ENCODE measurements around the gene ERFL. TPM values are rescaled to one million over a fixed set of nuclear protein-coding genes. Genes with fewer than 3 reads are reported as not detected.
A peak's percentile ranks its signal among the peaks of the same experiment; 100 is the strongest.

The ERFL gene
- total and polyA plus RNA-seq, 10 donors = 0.46 to 3.0 (median 2.1) TPM

DNA sequence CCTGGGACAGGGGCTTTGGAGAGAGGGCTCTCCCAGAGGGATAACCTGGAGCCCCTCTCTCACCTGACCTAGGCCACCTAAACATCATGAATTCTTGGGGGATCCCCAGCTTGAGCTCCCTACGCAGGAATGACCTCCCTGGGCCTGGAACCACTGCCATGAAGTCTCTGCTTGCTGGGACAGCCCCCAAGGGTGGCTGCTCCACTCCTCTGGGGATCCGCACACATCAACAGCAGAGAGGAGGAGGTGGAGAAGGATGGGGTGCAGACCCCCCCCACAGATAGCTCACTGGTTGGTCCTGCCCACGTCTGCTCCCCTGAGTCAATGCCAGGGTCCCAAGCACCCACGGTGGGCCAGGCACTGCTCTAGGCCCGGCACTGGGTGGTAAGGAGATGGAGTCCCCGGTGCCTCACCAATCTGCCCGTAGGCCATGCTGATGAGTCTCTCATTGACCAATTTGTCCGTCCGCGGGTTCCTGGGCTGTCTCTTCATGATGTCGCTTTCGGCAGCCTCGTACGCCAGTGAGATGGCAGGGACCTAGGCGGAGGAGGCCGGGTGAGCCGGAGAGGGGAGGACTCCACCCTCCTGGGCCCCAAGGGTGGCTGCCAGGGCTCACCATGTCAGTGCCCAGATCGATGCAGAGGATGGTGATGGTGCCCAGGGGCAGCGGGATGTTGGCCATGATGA is 41.7 kb upstream of the ERFL start:
- intact Hi-C loops (cut with DNase I; ENCODE audit: low total_unique reads) = no loop called here
- TF ChIP-seq, protein P1, sequence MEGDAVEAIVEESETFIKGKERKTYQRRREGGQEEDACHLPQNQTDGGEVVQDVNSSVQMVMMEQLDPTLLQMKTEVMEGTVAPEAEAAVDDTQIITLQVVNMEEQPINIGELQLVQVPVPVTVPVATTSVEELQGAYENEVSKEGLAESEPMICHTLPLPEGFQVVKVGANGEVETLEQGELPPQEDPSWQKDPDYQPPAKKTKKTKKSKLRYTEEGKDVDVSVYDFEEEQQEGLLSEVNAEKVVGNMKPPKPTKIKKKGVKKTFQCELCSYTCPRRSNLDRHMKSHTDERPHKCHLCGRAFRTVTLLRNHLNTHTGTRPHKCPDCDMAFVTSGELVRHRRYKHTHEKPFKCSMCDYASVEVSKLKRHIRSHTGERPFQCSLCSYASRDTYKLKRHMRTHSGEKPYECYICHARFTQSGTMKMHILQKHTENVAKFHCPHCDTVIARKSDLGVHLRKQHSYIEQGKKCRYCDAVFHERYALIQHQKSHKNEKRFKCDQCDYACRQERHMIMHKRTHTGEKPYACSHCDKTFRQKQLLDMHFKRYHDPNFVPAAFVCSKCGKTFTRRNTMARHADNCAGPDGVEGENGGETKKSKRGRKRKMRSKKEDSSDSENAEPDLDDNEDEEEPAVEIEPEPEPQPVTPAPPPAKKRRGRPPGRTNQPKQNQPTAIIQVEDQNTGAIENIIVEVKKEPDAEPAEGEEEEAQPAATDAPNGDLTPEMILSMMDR (IDR thresholded peaks at IDR 0.05 in 8 of 11, conservative IDR thresholded peaks at IDR 0.05 in 3 of 11) = no peak
- TF ChIP-seq POLR2A (IDR thresholded peaks at IDR 0.05) = no peak
- TF ChIP-seq POLR2AphosphoS5 (IDR thresholded peaks at IDR 0.05) = no peak
- no peak for DNase-seq
- Histone ChIP-seq H3K27ac (no peak overlapping the region), H3K9me3 (no peaks in the 10 kb centered on the region), H3K36me3 (no peaks in the 10 kb centered on the region), H3K4me1 (no peaks in the 10 kb centered on the region), H3K27me3 (replicated peaks in 1 of 7) (peaks cover 0 to 14% (median 0%) of the 10 kb centered on the region in 7 donors), H3K4me3 (no peak overlapping the region)
- WGBS, 5 donors = 90 to 93% (median 92%) methylated on average over 16 to 19 of the region's 19 CpGs

DNA sequence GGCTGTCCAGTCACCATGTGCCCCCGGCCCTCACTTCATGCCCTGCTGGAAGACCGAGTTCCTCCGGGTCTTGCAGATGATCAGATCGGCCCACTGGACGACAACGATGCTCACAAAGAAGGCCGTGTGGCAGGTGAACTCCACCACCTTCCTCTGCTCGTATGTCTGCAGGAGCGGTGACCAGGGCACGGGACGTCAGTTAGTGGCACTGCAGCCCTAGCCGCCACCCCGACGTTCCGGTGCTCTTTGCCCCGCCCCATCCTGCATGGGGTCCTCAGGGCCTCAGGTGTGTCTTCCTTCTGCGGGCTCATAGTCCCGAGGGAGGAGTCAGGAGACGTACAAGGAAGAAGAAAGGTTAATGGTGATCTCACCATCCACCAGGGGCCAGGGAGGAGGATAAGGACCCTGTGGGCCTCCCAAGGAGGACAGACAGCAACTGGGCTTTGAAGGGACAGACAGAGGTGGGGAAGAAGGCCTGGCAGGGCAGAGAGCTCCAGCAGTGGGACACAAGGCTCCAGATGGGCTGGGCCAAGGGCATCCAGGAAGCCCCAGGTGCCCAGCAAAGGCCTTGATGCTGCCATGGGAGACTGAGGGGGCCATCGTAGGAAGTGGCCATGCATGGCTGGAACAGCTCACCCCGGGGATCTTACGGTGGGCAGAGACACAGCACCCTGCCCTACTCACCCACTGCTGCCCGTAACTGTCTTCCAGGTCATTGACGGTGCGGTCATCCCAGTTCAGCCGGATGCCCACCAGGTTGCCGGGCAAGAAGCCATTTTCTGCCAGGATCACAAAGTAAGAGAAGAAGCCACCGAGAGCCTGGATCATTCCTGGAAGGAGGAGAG is 40.7 kb upstream of the ERFL start:
- intact Hi-C loops (cut with DNase I; ENCODE audit: low total_unique reads) = no loop called here
- Histone ChIP-seq H3K27ac (no peak overlapping the region), H3K4me1 (no peaks in the 10 kb centered on the region), H3K36me3 (no peaks in the 10 kb centered on the region), H3K9me3 (no peaks in the 10 kb centered on the region), H3K4me3 (no peak overlapping the region), H3K27me3 (replicated peaks in 1 of 7) (peaks cover 0 to 14% (median 0%) of the 10 kb centered on the region in 7 donors)
- TF ChIP-seq, protein P1 (IDR thresholded peaks at IDR 0.05 in 8 of 11, conservative IDR thresholded peaks at IDR 0.05 in 3 of 11) = no peak
- no peak for TF ChIP-seq POLR2AphosphoS5 (IDR thresholded peaks at IDR 0.05)
- TF ChIP-seq POLR2A (IDR thresholded peaks at IDR 0.05) = no peak
- 84 to 92% (median 89%) methylated on average over 15 to 28 of the region's 28 CpGs for WGBS, 5 donors
- no peak for DNase-seq

DNA sequence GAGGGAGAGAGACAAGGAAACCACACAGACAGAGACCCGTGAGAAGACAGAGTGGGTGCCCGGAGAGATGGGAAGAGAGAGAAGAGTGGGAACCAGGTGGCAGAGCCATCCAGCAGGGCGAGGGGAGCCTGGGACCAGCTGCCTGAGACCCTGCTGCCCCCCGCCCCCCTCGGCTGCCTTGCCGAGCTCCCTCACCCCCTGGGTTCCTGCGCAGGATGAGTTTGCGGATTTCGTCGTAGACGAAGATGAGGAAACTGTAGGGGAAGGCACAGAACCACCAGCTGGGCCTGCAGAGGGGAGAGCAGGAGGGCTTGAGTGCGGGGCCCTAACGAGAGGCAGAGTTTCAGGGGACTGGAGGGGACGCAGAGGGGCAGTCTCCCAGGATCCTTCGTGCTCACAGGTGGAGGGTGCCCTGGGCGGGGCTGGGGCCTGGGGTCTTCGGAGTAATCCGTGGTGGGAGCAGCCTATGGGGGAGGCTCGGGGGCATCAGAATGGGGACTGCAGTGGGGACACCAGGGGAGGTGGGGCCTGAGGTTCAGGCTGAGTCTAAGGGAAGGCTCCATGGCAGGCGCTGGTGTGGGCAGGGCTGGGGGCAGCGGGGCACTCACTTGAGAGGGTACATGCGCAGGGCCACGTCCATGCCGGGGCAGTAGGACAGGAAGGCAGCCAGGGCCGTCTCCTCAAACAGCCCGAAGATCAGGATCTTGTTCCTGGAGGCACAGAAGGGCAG is 39.0 kb upstream of the ERFL start:
- intact Hi-C loops (cut with DNase I; ENCODE audit: low total_unique reads) = no loop called here
- peak; percentile 78 for DNase-seq

DNA sequence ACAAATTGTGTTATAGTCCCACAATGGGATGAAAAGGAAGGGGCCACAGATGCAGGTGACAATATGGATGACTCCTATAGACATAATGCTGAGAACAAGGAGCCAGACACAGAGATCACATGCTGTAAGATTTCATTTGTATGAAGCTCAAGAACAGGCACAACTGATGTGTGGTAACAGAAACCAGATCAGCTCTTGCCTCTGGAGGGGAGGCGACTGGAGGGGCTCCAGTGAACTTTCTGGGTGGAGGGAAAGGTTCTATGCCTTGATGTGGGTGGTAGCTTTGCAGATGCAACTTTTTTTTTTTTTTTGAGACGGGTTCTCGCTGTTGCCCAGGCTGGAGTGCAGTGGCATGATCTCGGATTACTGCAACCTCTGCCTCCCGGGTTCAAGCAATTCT is 36.9 kb upstream of the ERFL start:
- Histone ChIP-seq H3K36me3 (no peaks in the 10 kb centered on the region), H3K4me1 (no peaks in the 10 kb centered on the region), H3K4me3 (no peak overlapping the region), H3K27me3 (replicated peaks in 1 of 7) (peaks cover 0 to 14% (median 0%) of the 10 kb centered on the region in 7 donors), H3K27ac (no peak overlapping the region), H3K9me3 (no peaks in the 10 kb centered on the region)
- DNase-seq = no peak
- intact Hi-C loops (cut with DNase I; ENCODE audit: low total_unique reads) = no loop called here
- TF ChIP-seq POLR2A (IDR thresholded peaks at IDR 0.05) (no peak), POLR2AphosphoS5 (IDR thresholded peaks at IDR 0.05) (no peak)
- TF ChIP-seq, protein P1 (IDR thresholded peaks at IDR 0.05 in 8 of 11, conservative IDR thresholded peaks at IDR 0.05 in 3 of 11) = no peak
- 71 to 81% (median 77%) methylated on average over 5 of the region's 5 CpGs for WGBS, 5 donors

More for the DNA sequence above, 39.0 kb upstream of the ERFL start:
- Histone ChIP-seq H3K9me3 (no peaks in the 10 kb centered on the region), H3K4me3 (no peak overlapping the region), H3K27ac (peak overlapping the region in 2 of 8 donors; percentile 76 to 83), H3K36me3 (no peaks in the 10 kb centered on the region), H3K27me3 (replicated peaks in 1 of 7) (peaks cover 0 to 14% (median 0%) of the 10 kb centered on the region in 7 donors), H3K4me1 (no peaks in the 10 kb centered on the region)
- WGBS, 5 donors = 41 to 59% (median 55%) methylated on average over 26 of the region's 26 CpGs
- TF ChIP-seq POLR2AphosphoS5 (IDR thresholded peaks at IDR 0.05) = peak in 1 of 3 donors; percentile 57
- TF ChIP-seq POLR2A (IDR thresholded peaks at IDR 0.05) = no peak
